Bronchial epithelial cell (primary cell): ENCODE measurements around the gene CLDN2. TPM values are rescaled to one million over a fixed set of nuclear protein-coding genes. Genes with fewer than 3 reads are reported as not detected.

Source experiments
- DNase-seq: peaks from one replicate; pipeline ENCODE4 v3.0.0-alpha.2; 2010; ENCODE audit warnings: low read depth
- FAIRE-seq: peaks from 2 replicates; lab custom pipeline; 2011; peaks lifted over from hg19 to GRCh38; lab: Jason Lieb, UNC
- H3K27me3 ChIP-seq: 2 replicates; pipeline ENCODE4 v1.5.1; 2011; ENCODE audit warnings: low read length; ENCODE audit not compliant: control insufficient read depth, insufficient read depth
- H3K36me3 ChIP-seq: 2 replicates; pipeline ENCODE4 v1.5.1; 2011; ENCODE audit warnings: low read length; ENCODE audit not compliant: control insufficient read depth, insufficient read depth
- H3K4me3 ChIP-seq: 2 replicates; pipeline ENCODE4 v1.5.1; 2011; ENCODE audit warnings: mild to moderate bottlenecking, low read depth, low read length, control low read depth
- CTCF ChIP-seq: IDR thresholded peaks from 2 replicates; pipeline ENCODE4 v1.5.1; 2011; ENCODE audit warnings: mild to moderate bottlenecking, moderate library complexity, low read length, control low read depth, inconsistent platforms; ENCODE audit not compliant: insufficient read depth, severe bottlenecking
- total RNA-seq: library from RNA; depleted of rRNA; stranded (reverse); fragments of >200 nt; gene quantifications from 2 replicates; pipeline ENCODE4 v1.2.1, GENCODE V29; 2014

CLDN2 gene
- total RNA-seq, 1 donor from 2014 or later, result not detected

- Histone ChIP-seq H3K36me3 (no peaks in the 10 kb centered on the region), H3K4me3 (no peak overlapping the region), H3K27me3 (no peaks in the 10 kb centered on the region)
- peak; percentile 78 for TF ChIP-seq CTCF
- FAIRE-seq (no peak), DNase-seq (peak; percentile 51)
These were observed 25.8 kb upstream of the CLDN2 start for GRCh38 chrX:106894392-106894909.

- Histone ChIP-seq H3K27me3 (no peaks in the 10 kb centered on the region), H3K4me3 (no peak overlapping the region), H3K36me3 (no peaks in the 10 kb centered on the region)
- no peak for TF ChIP-seq CTCF
- FAIRE-seq, result no peak
- DNase-seq, result peak; percentile 77
These were observed 25.2 kb upstream of the CLDN2 start for GRCh38 chrX:106894978-106895452.

- Histone ChIP-seq H3K27me3 (no peaks in the 10 kb centered on the region), H3K4me3 (no peak overlapping the region), H3K36me3 (no peaks in the 10 kb centered on the region)
- TF ChIP-seq CTCF, result no peak
- FAIRE-seq (no peak), DNase-seq (peak; percentile 56)
These were observed 22.9 kb upstream of the CLDN2 start for GRCh38 chrX:106897259-106897658.

- Histone ChIP-seq H3K36me3 (no peaks in the 10 kb centered on the region), H3K4me3 (no peak overlapping the region), H3K27me3 (no peaks in the 10 kb centered on the region)
- peak; percentile 61 for DNase-seq
- TF ChIP-seq CTCF, result peak; percentile 38
- FAIRE-seq, result peak; percentile 93
These were observed 21.7 kb upstream of the CLDN2 start for GRCh38 chrX:106898462-106898861.

DNA sequence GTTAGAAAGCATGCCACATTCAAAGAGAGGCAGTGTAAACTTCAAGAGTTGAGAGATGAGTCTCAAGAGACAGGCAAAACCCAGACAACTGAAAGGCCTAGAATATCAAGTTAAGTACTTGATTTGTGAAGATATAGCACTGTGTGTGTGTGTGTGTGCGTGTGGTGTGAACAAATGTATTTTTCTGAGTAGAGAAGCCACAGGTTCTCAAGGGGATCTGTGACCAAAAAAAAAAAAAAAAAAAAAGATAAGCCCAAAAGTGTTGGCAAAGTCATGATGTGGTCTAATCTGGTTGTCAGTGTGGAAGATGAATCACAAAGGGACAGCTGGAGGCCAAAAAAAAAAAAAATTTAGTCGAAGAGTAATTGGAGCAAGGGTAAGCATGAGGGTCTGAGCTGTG, 20.9 kb upstream of the CLDN2 start:
- Histone ChIP-seq H3K27me3 (no peaks in the 10 kb centered on the region), H3K36me3 (no peaks in the 10 kb centered on the region), H3K4me3 (no peak overlapping the region)
- no peak for DNase-seq
- FAIRE-seq, result no peak
- TF ChIP-seq CTCF, result no peak

DNA sequence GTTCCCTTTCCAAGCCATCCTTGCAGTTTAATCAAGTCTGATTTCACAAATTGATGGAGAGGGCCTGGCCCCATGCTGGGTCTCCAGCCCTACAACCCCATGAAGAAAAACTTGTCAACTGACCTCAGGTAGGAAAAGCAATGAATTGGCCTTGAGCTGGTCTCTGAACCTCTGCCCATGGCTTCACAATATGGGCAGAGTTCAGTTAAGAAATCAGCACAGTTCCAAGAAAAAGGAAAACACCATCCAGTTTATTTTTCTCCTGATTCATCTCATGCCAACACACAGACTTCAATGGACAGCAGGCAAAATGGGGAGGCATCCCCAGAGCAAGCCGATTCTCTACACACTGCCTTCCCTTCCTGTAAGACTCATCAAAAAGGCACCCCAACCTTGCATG, 20.4 kb upstream of the CLDN2 start:
- Histone ChIP-seq H3K4me3 (no peak overlapping the region), H3K27me3 (no peaks in the 10 kb centered on the region), H3K36me3 (no peaks in the 10 kb centered on the region)
- TF ChIP-seq CTCF, result no peak
- DNase-seq (no peak), FAIRE-seq (no peak)
